ENCODE results near the gene GULP1. TPM values are rescaled to one million over a fixed set of nuclear protein-coding genes. Genes with fewer than 3 reads are reported as not detected.
"Not testable (repeated sequence)": the region's sequence is repeated elsewhere in the genome, so short reads cannot be mapped to it uniquely, and the experiment has no call there.

Gene GULP1
- polyA plus RNA-seq, 1 donor from 2014 or later = not detected

DNA sequence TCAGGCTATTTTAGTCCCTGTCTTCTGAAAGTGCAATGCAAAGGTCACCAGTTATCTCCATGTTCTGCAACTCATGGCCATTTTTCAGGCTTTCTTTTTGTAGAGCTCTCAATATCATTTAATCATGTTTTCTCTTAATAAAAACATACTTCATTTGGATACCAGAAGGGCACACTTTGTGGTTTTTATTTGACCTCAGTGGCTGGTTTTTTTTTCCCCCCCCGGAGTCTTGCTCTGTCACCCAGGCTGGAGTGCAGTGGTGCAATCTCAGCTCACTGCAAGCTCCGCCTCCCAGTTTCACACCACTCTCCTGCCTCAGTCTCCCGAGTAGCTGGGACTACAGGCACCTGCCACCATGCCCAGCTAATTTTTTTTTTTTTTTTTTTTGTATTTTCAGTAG lies 174.4 kb downstream of the GULP1 start:
- H3K4me1 Mint-ChIP-seq, H3K36me3 Mint-ChIP-seq, H3K27ac Mint-ChIP-seq, H3K4me3 Mint-ChIP-seq, H3K27me3 Mint-ChIP-seq: not testable (repeated sequence)
- H3K9me3 Mint-ChIP-seq = peaks cover 2 to 12% (median 3%) of the 10 kb centered on the region in 3 donors

DNA sequence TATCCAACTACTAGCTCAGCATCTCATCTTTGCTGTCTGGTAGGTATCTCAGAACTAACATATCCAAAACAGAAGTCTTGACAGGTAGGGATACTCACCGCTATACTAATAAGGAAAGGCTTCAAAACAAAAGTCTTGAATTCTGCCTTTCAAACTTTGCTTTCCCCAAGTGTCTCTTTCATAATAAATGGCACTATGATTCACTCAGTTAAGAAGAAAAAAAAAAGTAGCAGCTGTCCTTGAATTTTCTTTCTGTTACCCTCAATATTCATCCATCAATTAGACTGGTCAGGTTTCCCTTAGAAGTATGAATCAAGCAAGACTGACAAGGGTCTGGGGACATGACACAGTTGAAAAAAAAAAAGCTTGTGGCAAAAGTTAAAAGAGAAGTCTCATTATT lies 175.1 kb downstream of the GULP1 start:
- Mint-ChIP-seq H3K4me3 (no peak overlapping the region), H3K4me1 (no peaks in the 10 kb centered on the region), H3K27ac (no peak overlapping the region), H3K36me3 (no peaks in the 10 kb centered on the region), H3K27me3 (no peaks in the 10 kb centered on the region), H3K9me3 (peaks cover 2 to 12% (median 5%) of the 10 kb centered on the region in 3 donors)

DNA sequence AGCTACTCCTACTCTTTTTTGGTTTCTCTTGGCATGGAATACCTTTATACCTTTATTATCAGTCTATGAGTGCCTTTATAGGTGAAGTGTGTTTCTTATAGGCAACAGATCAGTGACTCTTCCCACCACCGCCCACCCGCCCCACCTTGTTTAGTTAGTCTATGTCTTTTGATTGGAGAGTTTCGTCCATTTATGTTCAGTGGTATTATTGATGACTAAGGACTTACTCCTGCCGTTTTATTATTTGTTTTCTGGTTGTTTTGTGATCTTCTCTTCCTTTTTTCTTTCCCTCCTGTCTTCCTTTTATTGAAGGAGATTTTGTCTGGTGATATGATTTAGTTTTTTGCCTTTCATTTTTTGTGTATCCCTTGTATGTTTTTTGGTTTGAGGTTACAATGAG lies 179.5 kb downstream of the GULP1 start:
- no peaks in the 10 kb centered on the region for H3K36me3 Mint-ChIP-seq
- no peak overlapping the region for H3K27ac Mint-ChIP-seq

DNA sequence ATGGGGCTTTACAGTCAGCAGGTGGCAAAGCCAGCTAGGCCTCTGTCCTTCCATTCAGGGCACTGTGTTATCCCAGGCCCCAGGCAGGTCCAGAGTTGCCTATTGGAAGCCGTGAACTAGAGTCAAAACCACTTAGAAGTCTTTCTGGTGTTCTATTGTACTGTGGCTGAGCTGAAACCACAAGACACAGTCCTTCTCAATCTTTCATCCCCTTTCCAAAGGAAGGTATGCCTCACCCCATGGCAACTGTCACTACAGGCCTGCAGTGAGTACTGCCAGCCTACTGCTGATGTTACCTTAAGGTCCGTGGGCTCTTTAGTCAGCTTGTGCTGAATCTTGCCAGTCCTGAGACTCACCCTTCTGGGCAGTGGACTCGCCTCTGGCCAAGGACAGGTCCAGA lies 181.6 kb downstream of the GULP1 start:
- no peaks in the 10 kb centered on the region for H3K27me3 Mint-ChIP-seq
- H3K27ac Mint-ChIP-seq = no peak overlapping the region
- H3K4me3 Mint-ChIP-seq = no peak overlapping the region
- H3K36me3 Mint-ChIP-seq = no peaks in the 10 kb centered on the region
- peaks cover 0 to 4% (median 2%) of the 10 kb centered on the region in 3 donors for H3K9me3 Mint-ChIP-seq
- H3K4me1 Mint-ChIP-seq = no peaks in the 10 kb centered on the region

More for the DNA sequence above, 179.5 kb downstream of the GULP1 start:
- peak overlapping the region in 1 of 4 donors; percentile 41 for H3K4me3 Mint-ChIP-seq
- H3K9me3 Mint-ChIP-seq = peaks cover 0 to 4% (median 2%) of the 10 kb centered on the region in 3 donors
- no peaks in the 10 kb centered on the region for H3K4me1 Mint-ChIP-seq
- H3K27me3 Mint-ChIP-seq = no peaks in the 10 kb centered on the region

DNA sequence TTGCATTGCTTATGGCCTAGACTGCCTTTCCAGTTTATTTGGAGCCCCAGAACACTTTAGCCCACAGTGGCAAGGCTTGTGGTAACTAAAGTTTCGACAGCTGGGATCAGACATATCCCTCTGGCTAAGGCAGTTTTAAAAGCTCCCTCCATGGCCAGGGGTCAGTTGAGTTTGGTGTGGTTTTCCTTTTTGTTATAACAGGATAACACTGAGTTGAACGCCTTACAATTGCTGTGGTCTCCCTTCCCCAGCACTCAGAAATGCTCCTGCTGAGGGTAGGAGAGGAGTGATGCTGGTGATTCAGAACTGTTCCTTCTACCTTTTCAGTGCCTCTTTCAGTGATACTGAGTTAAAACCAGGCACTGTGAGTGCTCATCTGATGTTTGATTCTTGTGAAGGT lies 182.6 kb downstream of the GULP1 start:
- H3K4me1 Mint-ChIP-seq = no peaks in the 10 kb centered on the region
- H3K36me3 Mint-ChIP-seq = no peaks in the 10 kb centered on the region
- no peak overlapping the region for H3K27ac Mint-ChIP-seq

DNA sequence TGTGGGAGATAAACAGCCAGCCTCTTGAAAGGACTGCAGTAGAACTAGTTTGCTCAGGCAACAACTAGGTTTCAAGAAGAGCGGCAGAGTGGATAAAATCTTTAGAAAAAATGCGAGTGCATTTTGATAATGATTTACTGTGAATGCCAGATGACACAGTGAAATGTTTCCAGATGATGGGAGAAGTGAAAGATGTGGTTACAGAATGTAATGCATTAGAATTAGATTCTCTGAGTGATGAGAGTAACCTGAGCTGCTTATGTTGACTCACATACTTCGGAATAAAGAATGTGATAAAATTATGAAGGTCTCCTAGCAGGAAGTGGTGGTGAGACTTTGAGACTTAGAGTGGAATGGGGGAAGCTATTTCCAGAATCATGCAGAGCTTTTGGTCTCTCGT lies 184.3 kb downstream of the GULP1 start:
- no peak overlapping the region for H3K27ac Mint-ChIP-seq
- H3K27me3 Mint-ChIP-seq = no peaks in the 10 kb centered on the region
- H3K36me3 Mint-ChIP-seq = no peaks in the 10 kb centered on the region
- H3K4me1 Mint-ChIP-seq = no peaks in the 10 kb centered on the region
- H3K4me3 Mint-ChIP-seq = no peak overlapping the region
- peaks cover 0 to 2% (median 2%) of the 10 kb centered on the region in 3 donors for H3K9me3 Mint-ChIP-seq

More for the DNA sequence above, 182.6 kb downstream of the GULP1 start:
- Mint-ChIP-seq H3K4me3 (no peak overlapping the region), H3K27me3 (no peaks in the 10 kb centered on the region), H3K9me3 (peaks cover 0 to 4% (median 2%) of the 10 kb centered on the region in 3 donors)

DNA sequence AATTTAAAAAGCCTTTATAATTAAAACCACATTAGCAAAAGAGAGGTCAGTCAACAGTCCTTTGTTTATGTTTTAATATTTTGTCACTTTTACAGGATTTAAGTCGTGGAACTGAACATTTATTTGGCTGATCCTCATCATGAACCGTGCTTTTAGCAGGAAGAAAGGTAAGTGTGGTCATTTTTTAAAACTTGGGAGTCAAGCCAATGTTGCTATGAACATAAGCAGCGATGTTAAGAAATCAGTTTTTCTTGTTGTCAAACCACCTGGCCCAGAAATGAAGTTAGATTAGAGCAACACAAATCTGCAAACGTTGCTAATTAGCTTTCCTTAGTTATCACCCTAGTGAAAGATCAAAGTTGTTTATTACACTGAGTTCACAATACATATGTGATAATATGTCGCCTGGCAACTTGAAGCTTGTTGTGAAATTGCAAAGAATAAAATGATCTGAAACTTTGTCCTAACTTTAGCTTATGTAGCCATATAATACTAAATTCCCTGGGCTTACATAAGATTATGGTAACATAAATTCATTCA lies 186.0 kb downstream of the GULP1 start:
- H3K4me1 Mint-ChIP-seq = no peaks in the 10 kb centered on the region
- peaks cover 0 to 2% (median 0%) of the 10 kb centered on the region in 3 donors for H3K9me3 Mint-ChIP-seq
- H3K27me3 Mint-ChIP-seq = no peaks in the 10 kb centered on the region
- H3K36me3 Mint-ChIP-seq = no peaks in the 10 kb centered on the region
- H3K27ac Mint-ChIP-seq = no peak overlapping the region
- no peak overlapping the region for H3K4me3 Mint-ChIP-seq

DNA sequence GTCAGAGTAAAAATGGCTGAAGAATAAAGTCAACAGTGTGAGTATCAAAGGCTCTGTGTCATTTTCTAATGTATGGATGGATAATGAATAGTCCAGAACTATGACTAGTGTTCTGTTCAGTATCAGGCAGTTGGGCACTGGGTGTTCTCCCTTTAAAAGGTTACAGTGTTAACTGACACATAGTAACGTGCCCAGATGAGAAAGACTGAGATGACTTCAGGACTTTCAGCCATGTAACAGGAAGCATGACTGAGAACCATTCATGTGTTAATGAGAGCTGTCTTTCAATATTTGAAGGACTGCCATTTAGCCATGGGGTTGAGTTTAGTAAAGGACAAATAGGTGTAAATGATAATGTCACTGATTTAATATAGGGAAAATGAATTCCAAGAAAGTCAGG lies 187.1 kb downstream of the GULP1 start:
- Mint-ChIP-seq H3K4me3 (no peak overlapping the region), H3K36me3 (no peaks in the 10 kb centered on the region), H3K9me3 (peaks cover 0 to 2% (median 0%) of the 10 kb centered on the region in 3 donors), H3K27ac (no peak overlapping the region), H3K27me3 (no peaks in the 10 kb centered on the region), H3K4me1 (no peaks in the 10 kb centered on the region)

DNA sequence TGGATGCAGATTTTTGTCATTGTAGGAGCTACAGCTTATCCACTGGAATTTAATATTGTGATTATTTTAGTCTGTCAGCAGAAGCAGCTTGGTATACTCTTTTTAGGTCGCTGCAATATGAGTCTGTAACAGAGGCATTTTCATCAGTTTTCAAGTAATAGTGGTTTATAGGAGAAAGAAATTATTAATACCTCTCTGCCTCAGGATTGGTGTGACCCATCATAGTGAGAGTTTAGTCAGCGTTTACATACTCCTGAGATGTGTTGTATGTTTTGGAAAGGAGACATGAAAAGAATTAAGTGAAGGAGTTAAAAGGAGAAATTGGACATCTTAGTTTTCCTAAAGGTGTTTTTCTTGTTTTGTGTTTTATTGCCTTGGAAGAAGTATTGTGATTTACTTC lies 189.8 kb downstream of the GULP1 start:
- no peak overlapping the region for H3K27ac Mint-ChIP-seq
- H3K4me3 Mint-ChIP-seq = no peak overlapping the region
- no peaks in the 10 kb centered on the region for H3K9me3 Mint-ChIP-seq
- H3K27me3 Mint-ChIP-seq = no peaks in the 10 kb centered on the region
- H3K36me3 Mint-ChIP-seq = no peaks in the 10 kb centered on the region
- no peaks in the 10 kb centered on the region for H3K4me1 Mint-ChIP-seq

DNA sequence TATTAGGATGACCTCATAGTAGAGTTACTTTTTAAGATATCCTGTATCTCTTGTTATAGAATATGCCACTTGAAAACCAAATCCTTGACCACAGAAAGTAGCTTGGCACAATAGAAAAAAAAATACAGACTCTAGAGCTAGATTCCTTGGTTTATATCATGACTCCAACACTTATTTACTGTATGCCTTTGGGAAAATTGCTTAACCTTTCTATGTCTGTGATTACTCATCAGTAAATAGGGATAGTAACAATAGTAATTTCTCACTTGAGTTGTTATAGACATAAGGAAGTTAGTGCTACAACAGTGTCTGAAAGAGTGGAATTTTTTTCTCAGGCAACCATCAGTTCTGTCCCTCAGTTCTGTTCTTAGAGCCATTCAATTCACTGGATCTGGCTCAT lies 193.8 kb downstream of the GULP1 start:
- Mint-ChIP-seq H3K27me3 (no peaks in the 10 kb centered on the region), H3K36me3 (no peaks in the 10 kb centered on the region), H3K4me1 (no peaks in the 10 kb centered on the region), H3K27ac (peak overlapping the region in 1 of 3 donors; percentile 43), H3K4me3 (no peak overlapping the region), H3K9me3 (no peaks in the 10 kb centered on the region)

DNA sequence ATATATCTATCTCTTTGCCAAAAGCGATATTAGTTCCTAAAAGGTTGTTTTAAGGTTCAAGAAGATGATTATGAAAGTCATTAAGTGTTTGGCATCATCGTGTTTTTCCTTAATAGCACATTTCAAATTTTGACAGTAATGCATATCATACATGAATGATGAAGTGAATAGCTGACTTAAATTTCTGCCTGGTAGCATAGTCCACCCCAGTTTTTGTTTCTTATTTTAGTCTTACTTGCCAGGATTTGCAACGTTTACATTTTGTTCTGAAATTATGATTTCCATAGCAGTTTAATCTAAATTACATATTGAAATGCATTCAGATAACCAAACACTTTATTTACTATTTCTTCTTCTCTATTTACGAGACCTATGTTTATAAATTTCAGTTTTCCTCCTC lies 201.1 kb downstream of the GULP1 start:
- Mint-ChIP-seq H3K9me3 (peaks cover 0 to 4% (median 3%) of the 10 kb centered on the region in 3 donors), H3K4me1 (no peaks in the 10 kb centered on the region), H3K27ac (no peak overlapping the region), H3K4me3 (no peak overlapping the region), H3K36me3 (no peaks in the 10 kb centered on the region), H3K27me3 (no peaks in the 10 kb centered on the region)

DNA sequence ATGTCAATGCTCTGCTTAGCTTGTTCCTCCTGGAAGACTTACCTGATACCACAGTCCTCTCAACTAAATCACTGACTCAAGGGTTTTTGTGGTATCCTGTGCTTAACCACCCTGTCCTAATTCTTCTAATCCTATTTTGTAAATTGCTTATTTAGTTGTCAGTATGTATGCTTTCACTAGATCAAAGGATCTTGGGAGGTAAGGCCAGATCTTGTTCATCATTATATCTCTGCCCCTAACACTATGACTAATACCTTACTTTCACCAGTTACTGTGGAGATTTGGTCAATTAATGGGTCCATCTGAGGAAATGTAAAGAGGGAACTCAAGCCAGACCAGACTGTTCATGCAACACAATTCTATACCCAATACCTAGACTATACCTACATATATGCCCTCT lies 203.2 kb downstream of the GULP1 start:
- H3K4me1 Mint-ChIP-seq = no peaks in the 10 kb centered on the region
- no peaks in the 10 kb centered on the region for H3K27me3 Mint-ChIP-seq
- H3K4me3 Mint-ChIP-seq = no peak overlapping the region
- H3K9me3 Mint-ChIP-seq = peaks cover 0 to 4% (median 3%) of the 10 kb centered on the region in 3 donors
- H3K27ac Mint-ChIP-seq = peak overlapping the region in 1 of 3 donors; percentile 6
- H3K36me3 Mint-ChIP-seq = no peaks in the 10 kb centered on the region

DNA sequence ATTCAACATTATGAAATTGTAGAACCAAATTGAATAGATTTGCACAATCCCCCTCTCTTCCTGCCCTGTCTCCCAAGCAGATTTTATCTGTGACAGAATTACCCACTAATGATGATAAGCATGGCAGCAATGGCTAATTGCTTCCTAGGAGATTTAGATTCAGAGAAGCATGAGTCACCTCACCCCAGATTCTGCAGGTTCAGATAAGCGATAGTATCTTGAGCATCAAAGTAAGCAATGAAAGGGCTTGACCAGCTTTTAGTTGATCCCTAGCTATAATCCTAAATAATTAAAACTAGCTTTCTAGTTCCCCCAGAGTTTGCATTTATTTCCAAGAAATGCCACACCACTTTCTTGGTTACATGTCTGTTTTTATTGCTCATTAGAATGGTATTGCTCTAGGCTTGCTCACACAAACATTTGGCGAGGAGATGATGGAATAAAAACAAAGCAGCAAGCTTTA lies 204.3 kb downstream of the GULP1 start:
- Mint-ChIP-seq H3K27me3 (no peaks in the 10 kb centered on the region), H3K9me3 (peaks cover 0 to 4% (median 3%) of the 10 kb centered on the region in 3 donors), H3K36me3 (no peaks in the 10 kb centered on the region), H3K4me1 (no peaks in the 10 kb centered on the region), H3K27ac (no peak overlapping the region), H3K4me3 (no peak overlapping the region)

DNA sequence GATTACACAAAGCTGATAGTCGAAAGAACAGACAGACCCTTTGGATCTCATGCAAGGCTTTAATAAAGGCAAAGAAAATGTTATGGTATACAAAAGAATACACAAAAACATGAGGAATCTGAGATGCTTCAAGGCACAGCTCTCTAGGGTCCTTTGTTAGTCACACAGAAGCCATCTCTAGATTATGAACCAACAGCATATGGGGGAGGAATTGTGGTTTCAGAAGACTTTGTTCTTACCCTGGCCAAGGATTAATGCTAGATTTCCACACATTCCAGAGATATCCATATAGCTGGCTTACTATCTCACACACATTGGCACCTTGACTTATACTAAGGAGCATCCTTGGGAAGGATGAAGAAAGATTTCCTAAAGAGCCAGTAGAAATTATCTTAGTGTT lies 206.1 kb downstream of the GULP1 start:
- Mint-ChIP-seq H3K9me3 (peaks cover 0 to 4% (median 3%) of the 10 kb centered on the region in 3 donors), H3K4me3 (no peak overlapping the region), H3K4me1 (no peaks in the 10 kb centered on the region)

DNA sequence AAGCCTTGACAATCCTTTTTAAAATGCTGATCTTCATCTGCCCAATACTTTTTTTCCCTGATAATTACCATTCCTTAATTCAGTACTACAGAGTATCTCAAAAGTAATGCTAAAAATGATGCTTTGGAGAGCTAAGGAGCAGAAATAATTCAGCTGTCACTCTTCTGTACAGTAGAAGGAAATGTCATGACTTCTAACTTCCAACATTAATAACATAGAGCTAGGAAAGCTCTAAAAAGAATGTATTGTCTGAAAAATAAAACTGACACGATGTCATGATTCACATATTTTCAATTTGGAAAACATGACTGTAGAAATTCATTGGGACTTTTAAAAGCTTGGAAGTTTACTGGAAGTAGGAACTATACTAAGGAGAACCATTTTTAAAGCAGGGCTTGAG lies 212.3 kb downstream of the GULP1 start:
- Mint-ChIP-seq H3K4me3 (no peak overlapping the region), H3K27me3 (no peaks in the 10 kb centered on the region), H3K9me3 (no peaks in the 10 kb centered on the region), H3K4me1 (no peaks in the 10 kb centered on the region), H3K36me3 (no peaks in the 10 kb centered on the region), H3K27ac (no peak overlapping the region)

More for the DNA sequence above, 206.1 kb downstream of the GULP1 start:
- Mint-ChIP-seq H3K27ac (no peak overlapping the region), H3K36me3 (no peaks in the 10 kb centered on the region), H3K27me3 (no peaks in the 10 kb centered on the region)

DNA sequence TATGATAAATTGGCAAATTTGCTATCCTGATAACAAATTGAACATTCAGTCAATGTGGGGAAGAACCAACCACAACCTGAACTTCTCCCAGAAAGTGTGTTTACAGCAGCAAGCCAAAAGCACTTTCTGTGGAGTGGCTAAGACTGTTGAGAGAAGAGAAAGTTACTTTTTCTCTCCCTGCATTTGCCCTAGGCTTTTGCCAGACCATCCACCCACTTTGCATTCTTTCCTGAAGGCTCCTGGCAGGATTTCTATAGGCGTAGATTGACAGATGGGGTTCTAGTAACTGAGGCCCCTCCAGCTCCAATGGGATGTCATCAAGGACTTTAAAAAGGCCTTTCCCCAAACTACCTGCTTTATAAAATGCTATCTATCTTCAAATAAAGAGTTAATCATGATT lies 215.2 kb downstream of the GULP1 start:
- H3K36me3 Mint-ChIP-seq = no peaks in the 10 kb centered on the region
- H3K27ac Mint-ChIP-seq = no peak overlapping the region
- no peaks in the 10 kb centered on the region for H3K4me1 Mint-ChIP-seq
- H3K4me3 Mint-ChIP-seq = no peak overlapping the region
- H3K9me3 Mint-ChIP-seq = no peaks in the 10 kb centered on the region
- H3K27me3 Mint-ChIP-seq = no peaks in the 10 kb centered on the region
